ENCODE data around the gene UTP4.
"Not testable (repeated sequence)": the region's sequence is repeated elsewhere in the genome, so short reads cannot be mapped to it uniquely, and the experiment has no call there.

UTP4 gene

DNA sequence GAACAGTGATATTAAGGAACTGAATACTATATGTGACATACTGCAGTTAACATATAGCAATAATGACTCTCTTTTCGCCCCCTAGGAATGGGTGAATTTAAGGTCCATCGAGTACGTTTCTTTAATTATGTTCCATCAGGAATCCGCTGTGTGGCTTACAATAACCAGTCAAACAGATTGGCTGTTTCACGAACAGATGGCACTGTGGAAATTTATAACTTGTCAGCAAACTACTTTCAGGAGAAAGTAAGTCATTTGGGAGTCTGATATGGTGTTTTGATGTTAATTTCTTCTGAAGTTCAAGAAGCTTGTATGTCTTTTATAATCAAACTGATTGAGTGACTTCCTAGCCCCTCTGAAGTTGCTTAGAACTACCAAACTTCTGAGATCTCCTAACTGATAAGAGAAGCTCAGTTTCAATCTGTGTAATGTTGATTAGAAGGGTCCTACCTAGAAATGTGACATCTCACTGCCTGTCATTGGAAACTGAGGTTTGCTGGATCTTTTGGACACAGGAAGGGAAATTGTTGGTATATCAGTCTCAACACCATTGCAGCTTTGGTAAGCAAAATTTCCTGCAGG is 1.0 kb downstream of the UTP4 start:
- DNase-seq (ENCODE audit: extremely low spot score): no peak
- TF ChIP-seq, protein P1, sequence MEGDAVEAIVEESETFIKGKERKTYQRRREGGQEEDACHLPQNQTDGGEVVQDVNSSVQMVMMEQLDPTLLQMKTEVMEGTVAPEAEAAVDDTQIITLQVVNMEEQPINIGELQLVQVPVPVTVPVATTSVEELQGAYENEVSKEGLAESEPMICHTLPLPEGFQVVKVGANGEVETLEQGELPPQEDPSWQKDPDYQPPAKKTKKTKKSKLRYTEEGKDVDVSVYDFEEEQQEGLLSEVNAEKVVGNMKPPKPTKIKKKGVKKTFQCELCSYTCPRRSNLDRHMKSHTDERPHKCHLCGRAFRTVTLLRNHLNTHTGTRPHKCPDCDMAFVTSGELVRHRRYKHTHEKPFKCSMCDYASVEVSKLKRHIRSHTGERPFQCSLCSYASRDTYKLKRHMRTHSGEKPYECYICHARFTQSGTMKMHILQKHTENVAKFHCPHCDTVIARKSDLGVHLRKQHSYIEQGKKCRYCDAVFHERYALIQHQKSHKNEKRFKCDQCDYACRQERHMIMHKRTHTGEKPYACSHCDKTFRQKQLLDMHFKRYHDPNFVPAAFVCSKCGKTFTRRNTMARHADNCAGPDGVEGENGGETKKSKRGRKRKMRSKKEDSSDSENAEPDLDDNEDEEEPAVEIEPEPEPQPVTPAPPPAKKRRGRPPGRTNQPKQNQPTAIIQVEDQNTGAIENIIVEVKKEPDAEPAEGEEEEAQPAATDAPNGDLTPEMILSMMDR (IDR thresholded peaks at IDR 0.05; ENCODE audit: control extremely low read depth, extremely low read depth, low read depth, missing control alignments): no peak
- ChIA-PET POLR2A (interaction anchor here (0.9 kb wide), 1 partner anchor 286 kb away, joined by 3 read pairs; no protein-coding TSS in a partner anchor), CTCF (interaction anchor here (0.6 to 2.3 kb wide), 5 partner anchors 10 to 604 kb away, joined by 3 to 10 read pairs (median 6); no protein-coding TSS in a partner anchor)

DNA sequence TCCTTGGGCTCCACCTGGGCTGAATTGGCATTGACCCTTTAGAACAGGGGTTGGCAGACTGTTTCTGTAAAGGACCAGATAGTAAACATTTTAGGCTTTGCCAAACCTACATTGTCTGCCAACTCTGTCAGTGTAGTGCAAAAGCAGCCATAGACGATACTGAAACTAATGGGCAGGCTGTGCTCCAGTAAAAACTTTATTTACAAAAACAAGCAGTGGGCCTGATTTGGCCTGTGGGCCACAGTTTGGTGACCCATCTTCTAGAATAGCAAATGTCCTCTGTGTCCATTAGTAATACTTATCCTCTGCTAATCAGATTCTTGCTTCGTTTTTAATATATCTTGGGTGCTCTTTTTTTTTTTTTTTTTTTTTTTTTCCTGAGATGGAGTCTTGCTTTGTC is 6.2 kb downstream of the UTP4 start:
- ChIA-PET POLR2A (no interaction called here), CTCF (interaction anchor here (3.9 kb wide), 1 partner anchor 12 kb away, joined by 17 read pairs; no protein-coding TSS in a partner anchor)
- TF ChIP-seq, protein P1 (IDR thresholded peaks at IDR 0.05; ENCODE audit: control extremely low read depth, extremely low read depth, low read depth, missing control alignments): no peak
- no peak for DNase-seq (ENCODE audit: extremely low spot score)

DNA sequence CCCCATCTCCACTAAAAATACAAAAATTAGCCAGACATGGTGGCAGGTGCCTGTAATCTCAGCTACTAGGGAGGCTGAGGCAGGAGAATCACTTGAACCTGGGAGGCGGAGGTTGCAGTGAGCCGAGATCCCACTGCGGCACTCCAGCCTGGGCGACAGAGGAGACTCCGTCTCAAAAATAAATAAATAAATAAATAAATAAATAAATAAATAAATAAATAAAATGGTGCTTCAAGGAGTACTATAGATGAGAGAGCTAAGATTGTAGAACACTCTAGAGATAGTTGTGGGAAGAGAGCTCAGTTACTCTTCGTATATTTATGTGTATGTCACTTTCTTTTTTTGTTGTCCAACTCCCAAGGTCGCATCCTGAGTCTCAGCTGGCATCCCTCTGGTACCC is 7.0 kb downstream of the UTP4 start:
- DNase-seq (ENCODE audit: extremely low spot score); POLR2A ChIA-PET: not testable (repeated sequence)
- CTCF ChIA-PET: interaction anchor here (1.6 to 3.9 kb wide), 2 partner anchors 11 to 28 kb away, joined by 3 to 17 read pairs; no protein-coding TSS in a partner anchor

DNA sequence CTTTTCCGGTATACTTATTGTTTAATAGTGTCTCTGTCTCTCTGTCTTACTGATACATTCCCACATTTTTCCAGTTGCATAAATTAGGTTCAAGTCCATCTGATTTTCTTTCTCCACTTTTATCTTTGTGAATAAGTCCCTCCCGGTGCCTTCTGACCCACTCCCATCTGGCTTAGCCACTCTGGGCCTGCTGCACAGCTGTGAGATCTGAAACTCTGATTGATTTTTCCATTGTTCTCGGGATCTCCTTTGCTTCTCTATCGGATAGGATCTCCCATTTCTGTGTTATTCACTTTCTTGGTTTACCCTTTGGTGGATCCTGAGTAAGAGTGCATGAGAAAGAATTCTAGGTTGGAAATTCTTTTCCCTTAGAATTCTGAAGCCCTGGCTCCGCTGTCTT is 8.6 kb downstream of the UTP4 start:
- ChIA-PET CTCF (interaction anchor here (1.5 to 3.9 kb wide), 2 partner anchors 10 to 11 kb away, joined by 3 to 17 read pairs; no protein-coding TSS in a partner anchor), POLR2A (no interaction called here)
- no peak for DNase-seq (ENCODE audit: extremely low spot score)
- TF ChIP-seq, protein P1 (IDR thresholded peaks at IDR 0.05; ENCODE audit: control extremely low read depth, extremely low read depth, low read depth, missing control alignments): no peak

DNA sequence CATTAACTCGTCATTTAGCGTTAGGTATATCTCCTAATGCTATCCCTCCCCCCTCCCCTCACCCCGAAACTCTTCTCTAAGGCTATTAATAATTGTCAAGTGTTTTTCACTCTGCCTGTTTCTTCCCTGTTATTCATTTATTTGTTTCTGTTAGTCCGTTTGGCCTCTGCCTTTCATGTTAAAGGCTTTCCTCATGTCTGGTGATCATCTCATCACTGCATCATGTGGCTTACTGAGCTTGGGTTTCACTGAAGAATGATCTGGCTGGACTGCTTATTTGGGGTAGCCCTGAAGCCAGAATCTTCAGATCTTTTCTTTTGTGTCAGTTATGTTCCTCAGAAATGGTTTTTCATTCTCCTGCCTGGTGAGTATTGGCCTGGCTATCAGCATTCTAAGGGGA is 9.5 kb downstream of the UTP4 start:
- no peak for DNase-seq (ENCODE audit: extremely low spot score)
- ChIA-PET POLR2A (no interaction called here), CTCF (interaction anchor here (1.5 kb wide), 1 partner anchor 144 kb away, joined by 5 read pairs; no protein-coding TSS in a partner anchor)
- TF ChIP-seq, protein P1 (IDR thresholded peaks at IDR 0.05; ENCODE audit: control extremely low read depth, extremely low read depth, low read depth, missing control alignments): no peak

DNA sequence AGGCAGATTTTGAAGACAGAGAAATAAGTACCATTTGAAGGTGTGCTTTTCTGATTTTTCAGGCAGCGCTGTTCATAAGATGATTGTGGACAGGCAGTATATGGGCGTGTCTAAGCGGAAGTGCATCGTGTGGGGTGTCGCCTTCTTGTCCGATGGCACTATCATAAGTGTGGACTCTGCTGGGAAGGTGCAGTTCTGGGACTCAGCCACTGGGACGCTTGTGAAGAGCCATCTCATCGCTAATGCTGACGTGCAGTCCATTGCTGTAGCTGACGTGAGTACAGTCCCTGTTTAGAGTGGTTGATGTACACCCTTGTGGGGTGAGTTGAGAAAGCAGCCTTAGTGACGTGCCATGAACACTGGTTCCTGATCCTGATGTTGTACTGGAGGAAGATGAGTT is 10.7 kb downstream of the UTP4 start:
- TF ChIP-seq, protein P1 (IDR thresholded peaks at IDR 0.05; ENCODE audit: control extremely low read depth, extremely low read depth, low read depth, missing control alignments): no peak
- ChIA-PET POLR2A (no interaction called here), CTCF (interaction anchor here (0.8 to 1.5 kb wide), 2 partner anchors 143 to 150 kb away, joined by 3 to 5 read pairs; no protein-coding TSS in a partner anchor)
- no peak for DNase-seq (ENCODE audit: extremely low spot score)

DNA sequence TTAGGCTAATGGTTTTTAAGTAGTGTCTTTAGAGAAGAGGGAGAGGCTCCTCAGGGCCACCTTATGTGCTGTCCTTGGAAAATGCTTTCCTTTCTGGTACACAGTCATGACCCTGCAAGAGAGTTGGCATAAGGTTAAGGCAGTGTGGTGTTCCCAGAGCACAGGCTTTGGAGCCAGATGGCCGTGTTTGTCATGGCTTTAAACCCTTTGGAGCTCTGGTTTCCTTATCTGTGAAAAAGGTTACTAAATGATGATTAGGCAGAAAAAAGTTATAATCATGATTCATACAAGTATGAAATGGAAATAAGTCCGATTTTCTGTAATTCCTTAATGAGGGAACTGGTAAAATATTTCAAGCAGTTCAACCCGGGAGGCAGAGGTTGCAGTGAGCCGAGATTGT is 13.2 kb downstream of the UTP4 start:
- ChIA-PET CTCF (interaction anchor here (1.0 to 1.5 kb wide), 3 partner anchors 13 to 143 kb away, joined by 3 read pairs; no protein-coding TSS in a partner anchor), POLR2A (interaction anchor here (0.5 kb wide), 1 partner anchor 14 kb away, joined by 4 read pairs; no protein-coding TSS in a partner anchor)
- TF ChIP-seq, protein P1 (IDR thresholded peaks at IDR 0.05; ENCODE audit: control extremely low read depth, extremely low read depth, low read depth, missing control alignments): no peak
- no peak for DNase-seq (ENCODE audit: extremely low spot score)

DNA sequence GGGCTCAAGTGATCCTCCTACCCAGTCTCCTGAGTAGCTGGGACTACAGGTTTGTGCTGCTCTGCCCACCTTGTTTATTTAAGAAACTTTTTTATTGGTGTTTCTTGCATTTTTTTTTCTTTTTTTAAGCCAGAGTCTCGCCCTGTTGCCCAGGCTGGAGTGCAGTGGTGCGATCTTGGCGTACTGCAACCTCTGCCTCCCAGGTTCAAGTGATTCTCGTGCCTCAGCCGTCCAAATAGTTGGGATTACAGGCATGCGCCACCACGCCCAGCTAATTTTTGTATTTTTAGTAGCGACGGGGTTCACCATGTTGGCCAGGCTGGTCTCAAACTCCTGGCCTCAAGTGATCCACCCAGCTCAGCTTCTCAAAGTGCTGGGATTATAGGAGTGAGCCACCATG is 17.2 kb downstream of the UTP4 start:
- POLR2A ChIA-PET: interaction anchor here (0.8 kb wide), 1 partner anchor 137 kb away, joined by 5 read pairs; no protein-coding TSS in a partner anchor
- not testable (repeated sequence) for DNase-seq (ENCODE audit: extremely low spot score)
- CTCF ChIA-PET: interaction anchor here (0.9 to 6.0 kb wide), 23 partner anchors 9 to 293 kb away, joined by 3 to 72 read pairs (median 5); partner anchors contain the start of genes CHTF8 and UTP4

All from GM10248 (cell line).